ENCODE results near the gene GMDS. TPM values are rescaled to one million over a fixed set of nuclear protein-coding genes. Genes with fewer than 3 reads are reported as not detected.

The GMDS gene
- total RNA-seq, 1 donor from 2014 or later: 30.1 TPM

GRCh38 chr6:1800845-1801244, 444.6 kb downstream of the GMDS start:
- no peak for ATAC-seq (ENCODE audit: low read depth)
- H3K9me3 Mint-ChIP-seq: no peaks in the 10 kb centered on the region
- ChIA-PET CTCF (interaction anchor here (0.8 kb wide), 1 partner anchor 195 kb away, joined by 3 read pairs; no protein-coding TSS in a partner anchor), POLR2A (no interaction called here)
- H3K27ac Mint-ChIP-seq: no peak overlapping the region
- peaks cover 16% of the 10 kb centered on the region for H3K4me1 Mint-ChIP-seq
- H3K27me3 Mint-ChIP-seq: no peaks in the 10 kb centered on the region
- DNase-seq: no peak
- intact Hi-C loops (cut with micrococcal nuclease): no loop called here
- TF ChIP-seq, protein P1, sequence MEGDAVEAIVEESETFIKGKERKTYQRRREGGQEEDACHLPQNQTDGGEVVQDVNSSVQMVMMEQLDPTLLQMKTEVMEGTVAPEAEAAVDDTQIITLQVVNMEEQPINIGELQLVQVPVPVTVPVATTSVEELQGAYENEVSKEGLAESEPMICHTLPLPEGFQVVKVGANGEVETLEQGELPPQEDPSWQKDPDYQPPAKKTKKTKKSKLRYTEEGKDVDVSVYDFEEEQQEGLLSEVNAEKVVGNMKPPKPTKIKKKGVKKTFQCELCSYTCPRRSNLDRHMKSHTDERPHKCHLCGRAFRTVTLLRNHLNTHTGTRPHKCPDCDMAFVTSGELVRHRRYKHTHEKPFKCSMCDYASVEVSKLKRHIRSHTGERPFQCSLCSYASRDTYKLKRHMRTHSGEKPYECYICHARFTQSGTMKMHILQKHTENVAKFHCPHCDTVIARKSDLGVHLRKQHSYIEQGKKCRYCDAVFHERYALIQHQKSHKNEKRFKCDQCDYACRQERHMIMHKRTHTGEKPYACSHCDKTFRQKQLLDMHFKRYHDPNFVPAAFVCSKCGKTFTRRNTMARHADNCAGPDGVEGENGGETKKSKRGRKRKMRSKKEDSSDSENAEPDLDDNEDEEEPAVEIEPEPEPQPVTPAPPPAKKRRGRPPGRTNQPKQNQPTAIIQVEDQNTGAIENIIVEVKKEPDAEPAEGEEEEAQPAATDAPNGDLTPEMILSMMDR (IDR thresholded peaks at IDR 0.05): no peak
- no peak overlapping the region for H3K4me3 Mint-ChIP-seq
- H3K36me3 Mint-ChIP-seq (ENCODE audit: low read depth): no peaks in the 10 kb centered on the region

DNA sequence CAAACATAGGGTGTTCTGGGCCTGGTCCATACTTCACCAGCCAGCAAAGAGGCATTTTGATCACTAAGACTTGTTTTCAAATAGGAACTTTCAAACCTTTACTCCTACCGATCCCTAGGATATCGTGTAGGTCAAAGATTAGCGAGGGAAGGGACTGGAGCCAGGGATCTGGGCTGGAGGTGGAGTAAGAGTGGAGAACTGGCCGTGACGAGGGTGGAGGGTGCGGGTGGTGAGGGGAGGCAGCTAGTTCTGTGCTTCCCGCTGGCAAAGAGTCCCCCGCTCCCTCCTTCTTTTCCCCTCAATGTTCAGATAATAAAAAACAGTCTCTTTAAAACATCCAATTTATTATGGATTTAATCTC, 446.5 kb downstream of the GMDS start:
- DNase-seq: no peak
- intact Hi-C loops (cut with micrococcal nuclease): loop anchor here (5.0 kb wide), 1 partner anchor 68 kb away; no protein-coding TSS in a partner anchor
- H3K36me3 Mint-ChIP-seq (ENCODE audit: low read depth): no peaks in the 10 kb centered on the region
- H3K4me1 Mint-ChIP-seq: peaks cover 16% of the 10 kb centered on the region
- no peaks in the 10 kb centered on the region for H3K27me3 Mint-ChIP-seq
- ChIA-PET POLR2A (no interaction called here), CTCF (no interaction called here)
- no peak for ATAC-seq (ENCODE audit: low read depth)
- H3K27ac Mint-ChIP-seq: no peak overlapping the region
- H3K9me3 Mint-ChIP-seq: no peaks in the 10 kb centered on the region
- no peak overlapping the region for H3K4me3 Mint-ChIP-seq
- TF ChIP-seq, protein P1 (IDR thresholded peaks at IDR 0.05): no peak

- Mint-ChIP-seq H3K4me3 (no peak overlapping the region), H3K4me1 (peaks cover 16% of the 10 kb centered on the region), H3K36me3 (ENCODE audit: low read depth) (no peaks in the 10 kb centered on the region), H3K27ac (peak overlapping the region; percentile 77), H3K9me3 (no peaks in the 10 kb centered on the region), H3K27me3 (no peaks in the 10 kb centered on the region)
- ChIA-PET POLR2A (no interaction called here), CTCF (no interaction called here)
- intact Hi-C loops (cut with micrococcal nuclease): loop anchor here (5.0 kb wide), 1 partner anchor 69 kb away; no protein-coding TSS in a partner anchor
- TF ChIP-seq, protein P1 (IDR thresholded peaks at IDR 0.05): no peak
- no peak for ATAC-seq (ENCODE audit: low read depth)
- no peak for DNase-seq
These were observed 447.0 kb downstream of the GMDS start for GRCh38 chr6:1798303-1798964.

DNA sequence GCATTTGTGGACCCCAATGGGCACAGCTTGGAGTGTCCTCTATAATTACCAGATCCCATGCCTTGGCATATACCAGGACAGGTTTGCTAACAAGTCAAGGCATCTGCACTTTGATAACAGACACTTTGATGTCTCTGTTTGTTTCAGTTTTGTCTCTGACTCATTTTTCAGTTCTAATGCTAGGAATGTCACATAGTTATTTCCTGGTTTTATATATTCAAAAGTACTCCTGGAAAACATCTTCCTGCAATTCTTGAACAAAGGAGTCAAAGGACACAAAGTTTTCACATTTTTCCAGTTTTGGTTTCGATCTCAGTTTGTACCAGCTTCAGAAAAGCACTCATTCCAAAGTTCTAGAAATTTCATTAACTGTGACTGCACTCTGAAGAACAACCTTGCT, 447.6 kb downstream of the GMDS start:
- Mint-ChIP-seq H3K36me3 (ENCODE audit: low read depth) (no peaks in the 10 kb centered on the region), H3K27ac (peak overlapping the region; percentile 77), H3K4me1 (peaks cover 16% of the 10 kb centered on the region), H3K9me3 (no peaks in the 10 kb centered on the region), H3K27me3 (no peaks in the 10 kb centered on the region), H3K4me3 (no peak overlapping the region)
- intact Hi-C loops (cut with micrococcal nuclease): loop anchor here (2.0 to 5.0 kb wide), 2 partner anchors 59 to 70 kb away; no protein-coding TSS in a partner anchor
- ATAC-seq (ENCODE audit: low read depth) (no peak), DNase-seq (no peak)
- ChIA-PET CTCF (no interaction called here), POLR2A (interaction anchor here (1.4 kb wide), 1 partner anchor 58 kb away, joined by 4 read pairs; no protein-coding TSS in a partner anchor)
- TF ChIP-seq, protein P1 (IDR thresholded peaks at IDR 0.05): no peak

GRCh38 chr6:1796706-1797529, 448.5 kb downstream of the GMDS start:
- ChIA-PET CTCF (no interaction called here), POLR2A (interaction anchor here (0.6 to 1.4 kb wide), 4 partner anchors 59 to 547 kb away, joined by 3 to 4 read pairs (median 4); no protein-coding TSS in a partner anchor)
- intact Hi-C loops (cut with micrococcal nuclease): loop anchor here (2.0 to 5.0 kb wide), 2 partner anchors 58 to 70 kb away; no protein-coding TSS in a partner anchor
- H3K4me3 Mint-ChIP-seq: peak overlapping the region; percentile 11
- no peaks in the 10 kb centered on the region for H3K27me3 Mint-ChIP-seq
- H3K36me3 Mint-ChIP-seq (ENCODE audit: low read depth): no peaks in the 10 kb centered on the region
- ATAC-seq (ENCODE audit: low read depth) (peak; percentile 68), DNase-seq (no peak)
- TF ChIP-seq, protein P1 (IDR thresholded peaks at IDR 0.05): no peak
- peak overlapping the region; percentile 77 for H3K27ac Mint-ChIP-seq
- no peaks in the 10 kb centered on the region for H3K9me3 Mint-ChIP-seq
- H3K4me1 Mint-ChIP-seq: peaks cover 16% of the 10 kb centered on the region
